Uterus (tissue), 2 donors: ENCODE measurements around the gene CATSPER4.

Experiments used
- POLR2A ChIP-seq, 2 donors: fragments of 450-650 bp; IDR thresholded peaks; one replicate each; pipeline ENCODE4 v1.6.1; 2016; ENCODE audit warnings: antibody characterized with exemption in 2 of 2, mild to moderate bottlenecking in 1 of 2, moderate library complexity in 1 of 2
- TF ChIP-seq, protein P1 (sequence below), 4 experiments: fragments of 200-600 bp in 2 of 4; fragments of 450-650 bp in 2 of 4; sonication (generic) in 2 of 4; IDR thresholded peaks; one replicate each; pipeline ENCODE4 v1.5.1; 2016 to 2019; ENCODE audit warnings: antibody characterized with exemption in 4 of 4, mild to moderate bottlenecking in 2 of 4, moderate library complexity in 1 of 4

DNA sequence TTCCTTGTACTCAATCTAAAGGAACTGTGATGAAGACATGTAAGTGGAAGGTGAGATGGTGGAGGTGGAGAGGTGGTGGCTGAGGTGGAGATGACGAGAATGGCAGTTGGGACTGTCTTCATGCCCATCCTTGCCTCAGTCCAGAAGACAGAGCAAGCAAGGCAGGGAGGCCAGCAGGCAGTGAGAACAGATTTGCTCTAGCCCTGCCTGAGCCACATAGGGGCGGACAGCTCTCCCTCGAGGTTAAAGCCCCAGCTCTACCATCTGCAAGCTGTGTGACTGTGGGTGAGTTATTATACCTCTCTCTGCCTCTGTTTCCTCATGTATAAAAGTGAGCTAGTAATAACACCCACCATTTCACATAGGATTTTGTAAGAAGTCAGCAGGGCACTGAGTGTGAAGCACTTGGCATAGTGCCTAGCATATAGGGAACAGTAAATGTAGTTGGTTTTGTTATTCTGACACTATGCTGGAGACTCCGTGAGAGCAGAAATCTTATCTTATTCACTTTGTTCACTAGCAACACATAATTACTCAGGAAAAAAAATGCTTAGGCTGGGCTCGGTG lies 36.4 kb upstream of the CATSPER4 start:
- TF ChIP-seq, protein P1, sequence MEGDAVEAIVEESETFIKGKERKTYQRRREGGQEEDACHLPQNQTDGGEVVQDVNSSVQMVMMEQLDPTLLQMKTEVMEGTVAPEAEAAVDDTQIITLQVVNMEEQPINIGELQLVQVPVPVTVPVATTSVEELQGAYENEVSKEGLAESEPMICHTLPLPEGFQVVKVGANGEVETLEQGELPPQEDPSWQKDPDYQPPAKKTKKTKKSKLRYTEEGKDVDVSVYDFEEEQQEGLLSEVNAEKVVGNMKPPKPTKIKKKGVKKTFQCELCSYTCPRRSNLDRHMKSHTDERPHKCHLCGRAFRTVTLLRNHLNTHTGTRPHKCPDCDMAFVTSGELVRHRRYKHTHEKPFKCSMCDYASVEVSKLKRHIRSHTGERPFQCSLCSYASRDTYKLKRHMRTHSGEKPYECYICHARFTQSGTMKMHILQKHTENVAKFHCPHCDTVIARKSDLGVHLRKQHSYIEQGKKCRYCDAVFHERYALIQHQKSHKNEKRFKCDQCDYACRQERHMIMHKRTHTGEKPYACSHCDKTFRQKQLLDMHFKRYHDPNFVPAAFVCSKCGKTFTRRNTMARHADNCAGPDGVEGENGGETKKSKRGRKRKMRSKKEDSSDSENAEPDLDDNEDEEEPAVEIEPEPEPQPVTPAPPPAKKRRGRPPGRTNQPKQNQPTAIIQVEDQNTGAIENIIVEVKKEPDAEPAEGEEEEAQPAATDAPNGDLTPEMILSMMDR (IDR thresholded peaks at IDR 0.05), result no peak
- TF ChIP-seq POLR2A (IDR thresholded peaks at IDR 0.05), result no peak
